HCT116 (cell line): ENCODE results near the gene FAM234B. TPM values are rescaled to one million over a fixed set of nuclear protein-coding genes. Genes with fewer than 3 reads are reported as not detected.

Source experiments
- ATAC-seq: fragments of 200-7000 bp; cut with Tn5 transposase; 2 replicates; pipeline ENCODE4 v1.9.1; 2020; ENCODE audit warnings: mild to moderate bottlenecking, moderate library complexity
- BruUV-seq: library from RNA; stranded (reverse); fragments of 400-500 nt; replicated peaks from 2 replicates; lab custom pipeline; 2021; lab: Mats Ljungman, UMichigan
- CTCF ChIA-PET: fragments of 300-600 bp; sonication (Branson Sonifier 250); formaldehyde crosslinking; loops from one replicate; lab custom pipeline; 2021; ENCODE audit warnings: antibody characterized with exemption; lab: Charles Lee
- POLR2A ChIA-PET: fragments of 300-600, 350-600 bp; sonication (Branson Sonifier 250); formaldehyde crosslinking; loops from one replicate; lab custom pipeline; 2021; ENCODE audit warnings: antibody characterized with exemption; lab: Charles Lee
- RAD21 ChIA-PET, 2 experiments: fragments of 300-600 bp; sonication (Branson Sonifier 250); formaldehyde crosslinking; loops; one replicate each; lab custom pipeline; 2023; ENCODE audit warnings: low total read pairs in 2 of 2; ENCODE audit not compliant: uncharacterized antibody in 2 of 2, unreplicated experiment in 2 of 2, low non-redundant PET in 1 of 2; lab: Charles Lee
- DNase-seq: peaks from one replicate; pipeline ENCODE4 v3.0.0-alpha.2; 2010; ENCODE audit warnings: low read depth, low spot score
- H2AFZ ChIP-seq: fragments of 200-600 bp; shearing (Covaris generic), sonication (generic); 2 replicates; pipeline ENCODE4 v1.6.1; 2017; ENCODE audit warnings: low read depth, mixed run types, mixed read lengths, antibody characterized with exemption, low read length; ENCODE audit not compliant: poor library complexity, severe bottlenecking
- H3K27ac ChIP-seq: 2 replicates; pipeline ENCODE4 v1.5.1; 2012; ENCODE audit warnings: low read depth, low read length
- H3K27me3 ChIP-seq: fragments of 200-600 bp; sonication (generic); 2 replicates; pipeline ENCODE4 v1.6.1; 2016; ENCODE audit warnings: mixed run types, low read length, mixed read lengths; ENCODE audit not compliant: insufficient read depth
- H3K36me3 ChIP-seq, 2 experiments: fragments of 200-500 bp in 1 of 2; fragments of 200-600 bp in 1 of 2; sonication (Bioruptor generic) in 1 of 2; sonication (generic) in 1 of 2; 2 replicates each; pipeline versions ENCODE4 v1.5.1 to v1.6.1; 2014 to 2016; ENCODE audit warnings: low read length in 2 of 2, inconsistent platforms in 1 of 2, mixed read lengths in 1 of 2, mixed run types in 1 of 2; ENCODE audit not compliant: insufficient read depth in 2 of 2, control insufficient read depth in 1 of 2
- H3K4me1 ChIP-seq, 2 experiments: fragments of 200-600 bp in 1 of 2; sonication (generic) in 1 of 2; 2 replicates each; pipeline versions ENCODE4 v1.5.1 to v1.6.1; 2012 to 2017; ENCODE audit warnings: low read length in 2 of 2, inconsistent platforms in 1 of 2, mild to moderate bottlenecking in 1 of 2, mixed read lengths in 1 of 2, mixed run types in 1 of 2, moderate library complexity in 1 of 2; ENCODE audit not compliant: insufficient read depth in 2 of 2, control insufficient read depth in 1 of 2
- H3K4me2 ChIP-seq: fragments of 200-600 bp; sonication (generic); 2 replicates; pipeline ENCODE4 v1.6.1; 2017; ENCODE audit warnings: mixed run types, low read length, mixed read lengths
- H3K4me3 ChIP-seq, 2 experiments: fragments of 200-600 bp in 1 of 2; sonication (generic) in 1 of 2; replicated peaks in 1 of 2; 2 replicates each; pipeline ENCODE4 v1.5.1; 2011 to 2016; ENCODE audit warnings: low read length in 2 of 2, control low read depth in 1 of 2, low read depth in 1 of 2, mild to moderate bottlenecking in 1 of 2, mixed read lengths in 1 of 2, mixed run types in 1 of 2
- H3K79me2 ChIP-seq: fragments of 200-600 bp; sonication (generic); 2 replicates; pipeline ENCODE4 v1.6.1; 2017; ENCODE audit warnings: mild to moderate bottlenecking, mixed run types, low read length, moderate library complexity, mixed read lengths; ENCODE audit not compliant: insufficient read depth
- H3K9ac ChIP-seq: fragments of 200-600 bp; sonication (generic); 2 replicates; pipeline ENCODE4 v1.6.1; 2016; ENCODE audit warnings: low read length, mixed read lengths
- H3K9me2 ChIP-seq: fragments of 200-600 bp; sonication (generic), shearing (Covaris generic); 2 replicates; pipeline ENCODE4 v1.6.1; 2017; ENCODE audit warnings: mixed run types, mild to moderate bottlenecking, moderate library complexity; ENCODE audit not compliant: insufficient read depth
- H3K9me3 ChIP-seq, 2 experiments: fragments of 200-500 bp in 1 of 2; fragments of 200-600 bp in 1 of 2; sonication (Bioruptor generic) in 1 of 2; sonication (generic) in 1 of 2; 2 replicates each; pipeline ENCODE4 v1.6.1; 2014 to 2017; ENCODE audit warnings: low read length in 2 of 2, mixed read lengths in 2 of 2, inconsistent platforms in 1 of 2, low read depth in 1 of 2, mild to moderate bottlenecking in 1 of 2, mixed run types in 1 of 2, moderate library complexity in 1 of 2; ENCODE audit not compliant: control insufficient read depth in 1 of 2, insufficient read depth in 1 of 2
- H4K20me1 ChIP-seq: fragments of 200-600 bp; sonication (generic), shearing (Covaris generic); 2 replicates; pipeline ENCODE4 v1.6.1; 2017; ENCODE audit warnings: mixed run types, mild to moderate bottlenecking, moderate library complexity; ENCODE audit not compliant: insufficient read depth
- CBX3 ChIP-seq: IDR thresholded peaks from 2 replicates; pipeline ENCODE4 v1.6.1; 2012; ENCODE audit warnings: low read depth
- CEBPB ChIP-seq: IDR thresholded peaks from 2 replicates; pipeline ENCODE4 v1.6.1; 2012; ENCODE audit warnings: low read depth
- EGR1 ChIP-seq: IDR thresholded peaks from 2 replicates; pipeline ENCODE4 v1.6.1; 2012; ENCODE audit warnings: low read depth
- EZH2 ChIP-seq: fragments of 200-600 bp; sonication (generic); IDR thresholded peaks from 2 replicates; pipeline ENCODE4 v1.6.1; 2017; ENCODE audit warnings: antibody characterized with exemption, mixed run types
- EZH2phosphoT487 ChIP-seq: fragments of 200-600 bp; IDR thresholded peaks from 2 replicates; pipeline ENCODE4 v1.6.1; 2018; ENCODE audit warnings: antibody characterized with exemption, borderline replicate concordance
- POLR2A ChIP-seq: IDR thresholded peaks from 2 replicates; pipeline ENCODE4 v1.7.0; 2011; ENCODE audit warnings: borderline replicate concordance; ENCODE audit not compliant: insufficient read depth, insufficient read length; ENCODE audit errors: extremely low read depth
- POLR2AphosphoS5 ChIP-seq: IDR thresholded peaks from 2 replicates; pipeline ENCODE4 v1.6.1; 2011; ENCODE audit warnings: mild to moderate bottlenecking, low read depth, low read length, moderate library complexity
- RAD21 ChIP-seq: IDR thresholded peaks from 2 replicates; pipeline ENCODE4 v1.6.1; 2012; ENCODE audit warnings: low read depth, mild to moderate bottlenecking
- SIN3A ChIP-seq: IDR thresholded peaks from 2 replicates; pipeline ENCODE4 v1.6.1; 2012; ENCODE audit warnings: low read depth
- TCF7L2 ChIP-seq: IDR thresholded peaks from 2 replicates; pipeline ENCODE4 v1.7.0; 2011; ENCODE audit warnings: borderline replicate concordance, inconsistent platforms; ENCODE audit not compliant: insufficient read depth, insufficient read length; ENCODE audit errors: extremely low read depth
- YY1 ChIP-seq: IDR thresholded peaks from 2 replicates; pipeline ENCODE4 v1.6.1; 2011; ENCODE audit warnings: low read length, low read depth, moderate library complexity, mild to moderate bottlenecking; ENCODE audit not compliant: insufficient replicate concordance; ENCODE audit errors: extremely low read depth
- intact Hi-C: fragments of 100-400 bp; cut with micrococcal nuclease; formaldehyde crosslinking; loops from 2 replicates; pipeline ENCODE4 v1.10.0; 2022
- total RNA-seq: library from RNA; stranded (reverse); gene quantifications from one replicate; pipeline ENCODE4 v1.2.1, GENCODE V29; 2021; ENCODE audit not compliant: unreplicated experiment
- TF ChIP-seq, protein P1 (sequence below): IDR thresholded peaks from 2 replicates; pipeline ENCODE4 v1.6.1; 2011; ENCODE audit warnings: mild to moderate bottlenecking, low read length, moderate library complexity; ENCODE audit not compliant: insufficient replicate concordance; ENCODE audit errors: extremely low read depth
- TF ChIP-seq, protein P2 (sequence below): IDR thresholded peaks from 2 replicates; pipeline ENCODE4 v1.6.1; 2012; ENCODE audit warnings: low read depth
- TF ChIP-seq, protein P3 (sequence below): IDR thresholded peaks from 2 replicates; pipeline ENCODE4 v1.6.1; 2012

FAM234B gene
- total RNA-seq, 1 experiment from 2014 or later = 15.9 TPM

DNA sequence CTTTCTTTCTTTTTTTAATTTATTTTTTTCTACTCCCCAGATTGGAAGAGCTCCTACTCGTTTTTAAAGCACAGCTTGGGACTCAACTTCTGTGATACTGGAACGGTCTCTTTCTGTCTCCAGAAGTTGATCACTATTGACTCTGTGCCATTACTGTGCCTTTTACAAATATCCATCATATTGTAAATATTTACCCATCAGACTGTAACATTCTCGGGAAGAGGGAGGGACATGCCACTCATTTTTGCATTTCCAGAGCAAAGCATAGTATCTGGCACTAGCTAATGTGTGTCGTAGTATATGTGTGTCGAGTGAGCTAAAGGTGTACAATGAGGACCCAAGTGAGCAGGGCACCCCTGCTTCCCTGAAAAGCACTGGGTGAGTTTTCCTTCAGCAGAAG is 83.3 kb downstream of the FAM234B start (continued):
- TF ChIP-seq, protein P1, sequence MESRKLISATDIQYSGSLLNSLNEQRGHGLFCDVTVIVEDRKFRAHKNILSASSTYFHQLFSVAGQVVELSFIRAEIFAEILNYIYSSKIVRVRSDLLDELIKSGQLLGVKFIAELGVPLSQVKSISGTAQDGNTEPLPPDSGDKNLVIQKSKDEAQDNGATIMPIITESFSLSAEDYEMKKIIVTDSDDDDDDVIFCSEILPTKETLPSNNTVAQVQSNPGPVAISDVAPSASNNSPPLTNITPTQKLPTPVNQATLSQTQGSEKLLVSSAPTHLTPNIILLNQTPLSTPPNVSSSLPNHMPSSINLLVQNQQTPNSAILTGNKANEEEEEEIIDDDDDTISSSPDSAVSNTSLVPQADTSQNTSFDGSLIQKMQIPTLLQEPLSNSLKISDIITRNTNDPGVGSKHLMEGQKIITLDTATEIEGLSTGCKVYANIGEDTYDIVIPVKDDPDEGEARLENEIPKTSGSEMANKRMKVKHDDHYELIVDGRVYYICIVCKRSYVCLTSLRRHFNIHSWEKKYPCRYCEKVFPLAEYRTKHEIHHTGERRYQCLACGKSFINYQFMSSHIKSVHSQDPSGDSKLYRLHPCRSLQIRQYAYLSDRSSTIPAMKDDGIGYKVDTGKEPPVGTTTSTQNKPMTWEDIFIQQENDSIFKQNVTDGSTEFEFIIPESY = no peak
- TF ChIP-seq EGR1 = no peak
- TF ChIP-seq YY1 = no peak
- TF ChIP-seq EZH2phosphoT487 = no peak

DNA sequence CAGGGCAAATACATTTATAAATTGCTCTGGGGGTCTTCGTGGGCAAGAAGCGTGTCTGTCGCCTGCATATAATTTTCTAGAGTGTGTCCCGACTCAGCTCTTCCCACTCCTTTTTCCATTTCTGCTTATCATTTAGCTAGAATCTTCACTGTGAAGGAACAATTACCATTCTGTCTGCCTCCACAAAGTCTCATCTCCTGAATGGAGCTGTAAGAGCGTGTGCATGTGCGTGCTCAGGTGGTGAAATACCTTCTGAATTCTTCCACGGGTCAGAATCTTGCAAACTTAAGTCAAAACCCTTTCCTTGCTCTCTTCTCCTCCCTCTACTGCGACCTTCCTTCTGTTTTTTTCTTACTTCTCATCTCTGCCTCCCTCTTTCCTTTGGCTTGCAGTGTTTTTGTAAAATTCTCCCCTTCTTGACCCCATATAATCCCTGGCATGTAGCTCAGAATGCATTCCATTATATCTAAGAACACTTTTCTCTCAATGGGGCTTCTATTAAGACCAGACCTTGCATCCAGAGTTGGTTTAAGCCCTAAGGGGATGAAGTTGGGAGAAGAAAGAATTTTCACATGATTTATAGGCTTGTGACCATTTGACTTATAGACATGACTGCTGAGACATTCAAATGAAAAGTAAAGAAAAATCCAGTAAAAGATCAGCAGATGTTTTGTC is 84.2 kb downstream of the FAM234B start:
- no TSS peak for BruUV-seq
- no peak overlapping the region for H3K9ac ChIP-seq
- no peaks in the 10 kb centered on the region for H3K36me3 ChIP-seq
- no peaks in the 10 kb centered on the region for H3K9me3 ChIP-seq
- H3K27me3 ChIP-seq = no peaks in the 10 kb centered on the region
- no peaks in the 10 kb centered on the region for H4K20me1 ChIP-seq
- ChIA-PET POLR2A (no interaction called here), RAD21 (no interaction called here), CTCF (no interaction called here)
- no peak overlapping the region for H3K4me2 ChIP-seq
- no peaks in the 10 kb centered on the region for H3K9me2 ChIP-seq
- H2AFZ ChIP-seq = no peak overlapping the region
- H3K27ac ChIP-seq = no peak overlapping the region
- ATAC-seq (no peak), DNase-seq (no peak)
- H3K4me3 ChIP-seq = no peak overlapping the region
- no peaks in the 10 kb centered on the region for H3K79me2 ChIP-seq
- peaks cover 2 to 31% of the 10 kb centered on the region in 2 experiments; a peak in 3 of 4 replicates for H3K4me1 ChIP-seq
- intact Hi-C loops = no loop called here
- TF ChIP-seq RAD21 (no peak), CBX3 (no peak), SIN3A (no peak), POLR2AphosphoS5 (no peak), TCF7L2 (no peak), POLR2A (no peak), CEBPB (no peak), EZH2 (no peak)
- TF ChIP-seq, protein P2, sequence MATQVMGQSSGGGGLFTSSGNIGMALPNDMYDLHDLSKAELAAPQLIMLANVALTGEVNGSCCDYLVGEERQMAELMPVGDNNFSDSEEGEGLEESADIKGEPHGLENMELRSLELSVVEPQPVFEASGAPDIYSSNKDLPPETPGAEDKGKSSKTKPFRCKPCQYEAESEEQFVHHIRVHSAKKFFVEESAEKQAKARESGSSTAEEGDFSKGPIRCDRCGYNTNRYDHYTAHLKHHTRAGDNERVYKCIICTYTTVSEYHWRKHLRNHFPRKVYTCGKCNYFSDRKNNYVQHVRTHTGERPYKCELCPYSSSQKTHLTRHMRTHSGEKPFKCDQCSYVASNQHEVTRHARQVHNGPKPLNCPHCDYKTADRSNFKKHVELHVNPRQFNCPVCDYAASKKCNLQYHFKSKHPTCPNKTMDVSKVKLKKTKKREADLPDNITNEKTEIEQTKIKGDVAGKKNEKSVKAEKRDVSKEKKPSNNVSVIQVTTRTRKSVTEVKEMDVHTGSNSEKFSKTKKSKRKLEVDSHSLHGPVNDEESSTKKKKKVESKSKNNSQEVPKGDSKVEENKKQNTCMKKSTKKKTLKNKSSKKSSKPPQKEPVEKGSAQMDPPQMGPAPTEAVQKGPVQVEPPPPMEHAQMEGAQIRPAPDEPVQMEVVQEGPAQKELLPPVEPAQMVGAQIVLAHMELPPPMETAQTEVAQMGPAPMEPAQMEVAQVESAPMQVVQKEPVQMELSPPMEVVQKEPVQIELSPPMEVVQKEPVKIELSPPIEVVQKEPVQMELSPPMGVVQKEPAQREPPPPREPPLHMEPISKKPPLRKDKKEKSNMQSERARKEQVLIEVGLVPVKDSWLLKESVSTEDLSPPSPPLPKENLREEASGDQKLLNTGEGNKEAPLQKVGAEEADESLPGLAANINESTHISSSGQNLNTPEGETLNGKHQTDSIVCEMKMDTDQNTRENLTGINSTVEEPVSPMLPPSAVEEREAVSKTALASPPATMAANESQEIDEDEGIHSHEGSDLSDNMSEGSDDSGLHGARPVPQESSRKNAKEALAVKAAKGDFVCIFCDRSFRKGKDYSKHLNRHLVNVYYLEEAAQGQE = no peak
- TF ChIP-seq, protein P3, sequence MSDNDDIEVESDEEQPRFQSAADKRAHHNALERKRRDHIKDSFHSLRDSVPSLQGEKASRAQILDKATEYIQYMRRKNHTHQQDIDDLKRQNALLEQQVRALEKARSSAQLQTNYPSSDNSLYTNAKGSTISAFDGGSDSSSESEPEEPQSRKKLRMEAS = no peak
- TF ChIP-seq, protein P1 = no peak
